Effector memory CD4-positive, alpha-beta T cell (primary cell): ENCODE measurements around the gene ARHGEF4.
"Not testable (repeated sequence)": the region's sequence is repeated elsewhere in the genome, so short reads cannot be mapped to it uniquely, and the experiment has no call there.

Experiments
- DNase-seq, 3 donors: peaks; one replicate each; pipeline ENCODE4 v3.0.0-alpha.2; 2020
- H3K27ac ChIP-seq: 2 replicates; pipeline ENCODE4 v1.7.0; 2013; ENCODE audit warnings: mild to moderate bottlenecking, low read length, moderate library complexity; ENCODE audit not compliant: insufficient read depth, poor library complexity, severe bottlenecking
- H3K27me3 ChIP-seq: replicated peaks from 2 replicates; pipeline ENCODE4 v1.7.0; 2013; ENCODE audit warnings: mild to moderate bottlenecking, low read length; ENCODE audit not compliant: insufficient read depth, control insufficient read depth, poor library complexity, severe bottlenecking
- H3K36me3 ChIP-seq: 2 replicates; pipeline ENCODE4 v1.7.0; 2013; ENCODE audit warnings: mild to moderate bottlenecking, low read length, moderate library complexity; ENCODE audit not compliant: control insufficient read depth, insufficient read depth
- H3K4me1 ChIP-seq: 2 replicates; pipeline ENCODE4 v1.7.0; 2013; ENCODE audit warnings: low read length, mild to moderate bottlenecking; ENCODE audit not compliant: control insufficient read depth, insufficient read depth, poor library complexity, severe bottlenecking
- H3K4me3 ChIP-seq: 2 replicates; pipeline ENCODE4 v1.7.0; 2013; ENCODE audit warnings: low read length, low read depth, mild to moderate bottlenecking; ENCODE audit not compliant: insufficient read depth, poor library complexity, severe bottlenecking
- H3K9me3 ChIP-seq: 2 replicates; pipeline ENCODE4 v1.7.0; 2013; ENCODE audit warnings: mild to moderate bottlenecking, low read length, moderate library complexity; ENCODE audit not compliant: control insufficient read depth

ARHGEF4 gene

GRCh38 chr2:131058214-131058843 is 221.6 kb downstream of the ARHGEF4 start:
- no peaks in the 10 kb centered on the region for H3K9me3 ChIP-seq
- no peak overlapping the region for H3K4me3 ChIP-seq
- no peak overlapping the region for H3K27ac ChIP-seq
- H3K4me1 ChIP-seq: no peaks in the 10 kb centered on the region
- DNase-seq: no peak
- no peaks in the 10 kb centered on the region for H3K27me3 ChIP-seq
- peaks cover 49% of the 10 kb centered on the region for H3K36me3 ChIP-seq

GRCh38 chr2:131058920-131059319 is 222.2 kb downstream of the ARHGEF4 start:
- no peaks in the 10 kb centered on the region for H3K27me3 ChIP-seq
- H3K9me3 ChIP-seq: no peaks in the 10 kb centered on the region
- no peak overlapping the region for H3K27ac ChIP-seq
- no peak overlapping the region for H3K4me3 ChIP-seq
- H3K4me1 ChIP-seq: no peaks in the 10 kb centered on the region
- DNase-seq: no peak
- H3K36me3 ChIP-seq: peaks cover 45% of the 10 kb centered on the region

- no peaks in the 10 kb centered on the region for H3K27me3 ChIP-seq
- DNase-seq: no peak
- H3K4me1 ChIP-seq: no peaks in the 10 kb centered on the region
- H3K27ac ChIP-seq: no peak overlapping the region
- no peak overlapping the region for H3K4me3 ChIP-seq
- peaks cover 22% of the 10 kb centered on the region for H3K36me3 ChIP-seq
- no peaks in the 10 kb centered on the region for H3K9me3 ChIP-seq
These were observed 227.0 kb downstream of the ARHGEF4 start for GRCh38 chr2:131063501-131064283.

GRCh38 chr2:131064589-131065512 is 228.1 kb downstream of the ARHGEF4 start:
- H3K4me1 ChIP-seq: no peaks in the 10 kb centered on the region
- H3K9me3 ChIP-seq: no peaks in the 10 kb centered on the region
- H3K27me3 ChIP-seq: no peaks in the 10 kb centered on the region
- no peak overlapping the region for H3K27ac ChIP-seq
- no peak for DNase-seq
- no peak overlapping the region for H3K4me3 ChIP-seq
- H3K36me3 ChIP-seq: peaks cover 18% of the 10 kb centered on the region

GRCh38 chr2:131067465-131068125 is 230.9 kb downstream of the ARHGEF4 start:
- Histone ChIP-seq H3K4me3 (no peak overlapping the region), H3K27ac (no peak overlapping the region), H3K9me3 (no peaks in the 10 kb centered on the region), H3K27me3 (no peaks in the 10 kb centered on the region), H3K36me3 (peaks cover 35% of the 10 kb centered on the region), H3K4me1 (no peaks in the 10 kb centered on the region)
- no peak for DNase-seq

DNA sequence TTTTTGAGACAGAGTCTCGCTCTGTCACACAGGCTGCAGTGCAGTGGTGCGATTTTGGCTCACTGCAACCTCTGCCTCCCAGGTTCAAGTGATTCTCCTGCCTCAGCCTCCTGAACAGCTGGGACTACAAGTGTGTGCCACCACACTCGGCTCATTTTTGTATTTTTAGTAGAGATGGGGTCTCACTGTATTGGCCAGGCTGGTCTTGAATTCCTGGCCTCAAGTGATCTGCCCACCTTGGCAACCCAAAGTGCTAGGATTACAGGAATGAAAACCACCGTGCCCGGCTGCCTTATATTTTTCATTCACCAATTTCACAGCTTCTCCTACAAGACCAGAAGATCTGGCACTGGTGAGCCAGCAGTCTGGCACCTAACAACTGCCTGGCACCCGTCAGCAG is 231.5 kb downstream of the ARHGEF4 start:
- not testable (repeated sequence) for H3K4me3 ChIP-seq, DNase-seq, H3K27me3 ChIP-seq, H3K4me1 ChIP-seq, H3K9me3 ChIP-seq, H3K27ac ChIP-seq
- H3K36me3 ChIP-seq: peaks cover 35% of the 10 kb centered on the region

- peaks cover 55% of the 10 kb centered on the region for H3K36me3 ChIP-seq
- H3K4me1 ChIP-seq, H3K9me3 ChIP-seq, H3K27ac ChIP-seq, H3K27me3 ChIP-seq, H3K4me3 ChIP-seq, DNase-seq: not testable (repeated sequence)
These were observed 238.9 kb downstream of the ARHGEF4 start for GRCh38 chr2:131075578-131075977.

- no peak overlapping the region for H3K4me3 ChIP-seq
- no peaks in the 10 kb centered on the region for H3K9me3 ChIP-seq
- no peaks in the 10 kb centered on the region for H3K4me1 ChIP-seq
- no peak for DNase-seq
- H3K36me3 ChIP-seq: peaks cover 53% of the 10 kb centered on the region
- no peaks in the 10 kb centered on the region for H3K27me3 ChIP-seq
- H3K27ac ChIP-seq: no peak overlapping the region
These were observed 240.0 kb downstream of the ARHGEF4 start for GRCh38 chr2:131076707-131077106.

DNA sequence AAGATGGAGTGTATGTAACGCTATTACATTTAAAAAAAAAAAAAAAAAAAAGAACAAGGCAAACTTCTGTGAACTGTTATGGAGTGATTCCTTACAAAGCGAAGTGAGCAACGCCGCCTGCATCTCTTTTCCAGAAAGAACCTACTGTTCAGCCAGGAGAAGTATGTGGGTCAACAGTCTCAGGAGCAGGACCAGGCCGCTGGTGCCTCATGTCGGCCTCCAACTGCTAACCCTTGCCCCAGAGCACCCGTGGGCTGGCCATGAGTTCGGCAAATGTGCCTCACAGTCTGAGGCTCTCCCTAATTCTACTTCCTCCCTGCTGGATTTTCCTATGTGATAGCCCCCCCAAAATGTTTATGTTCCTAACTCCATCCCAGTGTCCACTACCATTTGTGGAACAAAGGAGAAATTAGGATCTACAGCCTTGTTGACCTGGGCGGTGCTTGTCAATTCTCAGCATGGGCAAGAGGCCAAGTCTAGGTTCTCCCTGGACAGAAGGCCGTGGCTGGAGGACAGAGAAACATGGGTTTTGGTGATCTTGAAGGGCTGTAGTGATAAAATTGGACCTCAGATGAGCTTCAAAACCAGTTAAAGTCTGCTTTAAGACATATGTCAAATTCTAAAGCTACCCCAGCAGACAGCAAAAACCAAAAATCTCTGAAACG is 240.6 kb downstream of the ARHGEF4 start:
- no peak overlapping the region for H3K4me3 ChIP-seq

More for the DNA sequence above, 240.6 kb downstream of the ARHGEF4 start:
- DNase-seq: no peak
- Histone ChIP-seq H3K9me3 (no peaks in the 10 kb centered on the region), H3K36me3 (peaks cover 58% of the 10 kb centered on the region), H3K27ac (no peak overlapping the region), H3K4me1 (no peaks in the 10 kb centered on the region), H3K27me3 (no peaks in the 10 kb centered on the region)
